GM12872 (cell line): ENCODE results near the gene TUBG1.

Experiments
- CTCF ChIP-seq: IDR thresholded peaks from 3 replicates; pipeline ENCODE4 v1.5.1; 2011; ENCODE audit warnings: low read depth, mild to moderate bottlenecking, low read length, moderate library complexity; ENCODE audit not compliant: insufficient read depth

Gene TUBG1

GRCh38 chr17:42623271-42623670 lies 13.8 kb downstream of the TUBG1 start:
- TF ChIP-seq CTCF: no peak

GRCh38 chr17:42623732-42624596 lies 14.5 kb downstream of the TUBG1 start:
- TF ChIP-seq CTCF: 0 out of 3 replicates have a peak, but pooled peaks have one; percentile 10

- no peak for TF ChIP-seq CTCF
Observed at GRCh38 chr17:42629411-42630009, 20.0 kb downstream of the TUBG1 start.

GRCh38 chr17:42632949-42633444 lies 23.5 kb downstream of the TUBG1 start:
- TF ChIP-seq CTCF: no peak

- no peak for TF ChIP-seq CTCF
Observed at GRCh38 chr17:42639525-42640113, 30.1 kb downstream of the TUBG1 start.

- TF ChIP-seq CTCF: no peak
Observed at GRCh38 chr17:42640121-42640520, 30.6 kb downstream of the TUBG1 start.

GRCh38 chr17:42642336-42642735 lies 32.9 kb downstream of the TUBG1 start:
- no peak for TF ChIP-seq CTCF
